ENCODE data around the gene PGAP1.

GRCh38 chr2:196836440-196836839 is 90.1 kb downstream of the PGAP1 start:
- no peak for TF ChIP-seq USF2 (IDR thresholded peaks at IDR 0.05; ENCODE audit: borderline replicate concordance, low read depth, low read length)
- no peak for TF ChIP-seq RFX5 (IDR thresholded peaks at IDR 0.05; ENCODE audit: low read length)
- TF ChIP-seq RAD21 (IDR thresholded peaks at IDR 0.05; ENCODE audit: low read length): no peak
- no peak for TF ChIP-seq CTCF (IDR thresholded peaks at IDR 0.05)
- no peak for TF ChIP-seq PBX3 (IDR thresholded peaks at IDR 0.05)
- TF ChIP-seq TEAD4 (IDR thresholded peaks at IDR 0.05; ENCODE audit: borderline replicate concordance, insufficient read depth): no peak
- TF ChIP-seq FOSL2 (IDR thresholded peaks at IDR 0.05; ENCODE audit: borderline replicate concordance, low read depth): no peak
- TF ChIP-seq REST (IDR thresholded peaks at IDR 0.05; ENCODE audit: low read depth, low read length): no peak
- TF ChIP-seq FOXM1 (IDR thresholded peaks at IDR 0.05; ENCODE audit: low read depth): no peak
- TF ChIP-seq SIN3A (IDR thresholded peaks at IDR 0.05; ENCODE audit: borderline replicate concordance, low read depth, low read length): no peak
